ENCODE results near the gene UBA1. TPM values are rescaled to one million over a fixed set of nuclear protein-coding genes. Genes with fewer than 3 reads are reported as not detected.
A peak's percentile ranks its signal among the peaks of the same experiment; 100 is the strongest.

UBA1 gene
- polyA plus RNA-seq, 1 donor: 162 TPM

- no peak overlapping the region for H3K4me3 ChIP-seq (ENCODE audit: low read length)
- 100% methylated on average over 2 of the region's 5 CpGs for WGBS (ENCODE audit: insufficient coverage, low lambda C conversion rate)
- H3K36me3 ChIP-seq (ENCODE audit: control insufficient read depth, insufficient read depth, low read length): peaks cover 26% of the 10 kb centered on the region
- no peak for DNase-seq
- no peaks in the 10 kb centered on the region for H3K27me3 ChIP-seq (ENCODE audit: control insufficient read depth, insufficient read depth, low read length)
- no peak overlapping the region for H3K27ac ChIP-seq (ENCODE audit: low read length)
- H3K4me1 ChIP-seq (ENCODE audit: control insufficient read depth, insufficient read depth, low read length): peaks cover 4% of the 10 kb centered on the region
- H3K9me3 ChIP-seq (ENCODE audit: control insufficient read depth, low read depth, low read length): no peaks in the 10 kb centered on the region
These were observed 36.7 kb downstream of the UBA1 start for GRCh38 chrX:47230136-47230868.

- peaks cover 4% of the 10 kb centered on the region for H3K4me1 ChIP-seq (ENCODE audit: control insufficient read depth, insufficient read depth, low read length)
- no peak overlapping the region for H3K27ac ChIP-seq (ENCODE audit: low read length)
- H3K36me3 ChIP-seq (ENCODE audit: control insufficient read depth, insufficient read depth, low read length): peaks cover 17% of the 10 kb centered on the region
- WGBS (ENCODE audit: insufficient coverage, low lambda C conversion rate): no CpG with 5 or more reads among the region's 2 CpGs
- no peak for DNase-seq
- no peaks in the 10 kb centered on the region for H3K27me3 ChIP-seq (ENCODE audit: control insufficient read depth, insufficient read depth, low read length)
- H3K4me3 ChIP-seq (ENCODE audit: low read length): no peak overlapping the region
- no peaks in the 10 kb centered on the region for H3K9me3 ChIP-seq (ENCODE audit: control insufficient read depth, low read depth, low read length)
These were observed 37.5 kb downstream of the UBA1 start for GRCh38 chrX:47231167-47231566.

- Histone ChIP-seq H3K36me3 (ENCODE audit: control insufficient read depth, insufficient read depth, low read length) (peaks cover 6% of the 10 kb centered on the region), H3K4me3 (ENCODE audit: low read length) (peak overlapping the region; percentile 98), H3K4me1 (ENCODE audit: control insufficient read depth, insufficient read depth, low read length) (peaks cover 4% of the 10 kb centered on the region), H3K9me3 (ENCODE audit: control insufficient read depth, low read depth, low read length) (no peaks in the 10 kb centered on the region), H3K27me3 (ENCODE audit: control insufficient read depth, insufficient read depth, low read length) (no peaks in the 10 kb centered on the region), H3K27ac (ENCODE audit: low read length) (peak overlapping the region; percentile 100)
- no CpG with 5 or more reads among the region's 8 CpGs for WGBS (ENCODE audit: insufficient coverage, low lambda C conversion rate)
- DNase-seq: no peak
These were observed 38.7 kb downstream of the UBA1 start for GRCh38 chrX:47232197-47232802.

DNA sequence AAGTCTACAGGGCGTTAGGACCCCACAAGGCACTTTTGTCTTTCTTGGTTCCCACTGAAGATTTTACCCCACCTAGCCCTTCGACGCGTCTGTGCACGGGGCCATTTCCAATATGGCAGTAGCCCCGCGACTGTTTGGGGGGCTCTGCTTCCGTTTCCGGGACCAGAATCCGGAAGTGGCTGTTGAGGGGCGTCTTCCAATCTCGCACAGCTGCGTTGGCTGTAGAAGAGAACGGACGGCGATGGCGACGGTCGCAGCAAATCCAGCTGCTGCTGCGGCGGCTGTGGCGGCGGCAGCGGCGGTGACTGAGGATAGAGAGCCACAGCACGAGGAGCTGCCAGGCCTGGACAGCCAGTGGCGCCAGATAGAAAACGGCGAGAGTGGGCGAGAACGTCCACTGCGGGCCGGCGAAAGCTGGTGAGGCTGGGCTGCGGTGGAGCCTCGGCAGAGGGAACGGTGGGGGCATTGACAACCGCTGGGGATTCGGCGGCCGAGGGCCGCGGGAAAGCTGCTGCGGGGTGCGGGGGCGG lies 39.2 kb downstream of the UBA1 start, which contains the start of gene USP11:
Gene USP11 (plus strand): TSS at position 207 of the 530 bp plus-strand sequence. CDS start 35 bp downstream, at position 242.
- Histone ChIP-seq H3K4me3 (ENCODE audit: low read length) (peak within 1 kb of the TSS; percentile 98), H3K4me1 (ENCODE audit: control insufficient read depth, insufficient read depth, low read length) (peaks cover 4% of the 10 kb centered on the region), H3K36me3 (ENCODE audit: control insufficient read depth, insufficient read depth, low read length) (peaks cover 6% of the 10 kb centered on the region), H3K9me3 (ENCODE audit: control insufficient read depth, low read depth, low read length) (no peaks in the 10 kb centered on the region), H3K27ac (ENCODE audit: low read length) (peak within 1 kb of the TSS; percentile 100), H3K27me3 (ENCODE audit: control insufficient read depth, insufficient read depth, low read length) (no peaks in the 10 kb centered on the region)
- peak; percentile 40 to 57 for DNase-seq
- no CpG with 5 or more reads among the region's 46 CpGs for WGBS (ENCODE audit: insufficient coverage, low lambda C conversion rate)

GRCh38 chrX:47233333-47234113 lies 39.9 kb downstream of the UBA1 start:
- peak; percentile 94 to 97 for DNase-seq
- Histone ChIP-seq H3K27me3 (ENCODE audit: control insufficient read depth, insufficient read depth, low read length) (no peaks in the 10 kb centered on the region), H3K4me1 (ENCODE audit: control insufficient read depth, insufficient read depth, low read length) (peaks cover 4% of the 10 kb centered on the region), H3K9me3 (ENCODE audit: control insufficient read depth, low read depth, low read length) (no peaks in the 10 kb centered on the region), H3K27ac (ENCODE audit: low read length) (peak overlapping the region; percentile 100), H3K36me3 (ENCODE audit: control insufficient read depth, insufficient read depth, low read length) (peaks cover 4% of the 10 kb centered on the region), H3K4me3 (ENCODE audit: low read length) (peak overlapping the region; percentile 98)
- WGBS (ENCODE audit: insufficient coverage, low lambda C conversion rate): 0% methylated on average over 2 of the region's 51 CpGs

DNA sequence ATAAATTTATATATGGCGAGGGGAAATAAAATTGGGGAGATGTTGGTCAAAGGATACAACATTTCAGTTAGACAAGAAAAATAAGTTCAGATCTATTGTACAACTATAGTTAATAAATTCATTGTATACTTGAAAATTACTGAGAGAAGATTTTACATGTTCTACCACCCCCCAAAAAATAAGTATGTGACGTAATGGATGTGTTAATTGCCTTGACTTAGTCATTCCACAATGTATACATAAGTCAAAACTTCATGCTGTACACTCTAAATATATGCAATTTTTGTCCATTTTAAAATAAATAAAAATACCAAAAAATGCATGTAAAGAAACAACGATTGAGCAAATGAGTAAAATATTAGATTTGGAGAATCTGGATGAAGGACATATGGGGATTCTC lies 41.0 kb downstream of the UBA1 start:
- WGBS (ENCODE audit: insufficient coverage, low lambda C conversion rate): 100% methylated on average over 1 of the region's 3 CpGs
- H3K27ac ChIP-seq (ENCODE audit: low read length): peak overlapping the region; percentile 100
- no peaks in the 10 kb centered on the region for H3K27me3 ChIP-seq (ENCODE audit: control insufficient read depth, insufficient read depth, low read length)
- H3K36me3 ChIP-seq (ENCODE audit: control insufficient read depth, insufficient read depth, low read length): peaks cover under 1% of the 10 kb centered on the region
- H3K9me3 ChIP-seq (ENCODE audit: control insufficient read depth, low read depth, low read length): no peaks in the 10 kb centered on the region
- no peak for DNase-seq
- peak overlapping the region; percentile 98 for H3K4me3 ChIP-seq (ENCODE audit: low read length)
- peaks cover 4% of the 10 kb centered on the region for H3K4me1 ChIP-seq (ENCODE audit: control insufficient read depth, insufficient read depth, low read length)

DNA sequence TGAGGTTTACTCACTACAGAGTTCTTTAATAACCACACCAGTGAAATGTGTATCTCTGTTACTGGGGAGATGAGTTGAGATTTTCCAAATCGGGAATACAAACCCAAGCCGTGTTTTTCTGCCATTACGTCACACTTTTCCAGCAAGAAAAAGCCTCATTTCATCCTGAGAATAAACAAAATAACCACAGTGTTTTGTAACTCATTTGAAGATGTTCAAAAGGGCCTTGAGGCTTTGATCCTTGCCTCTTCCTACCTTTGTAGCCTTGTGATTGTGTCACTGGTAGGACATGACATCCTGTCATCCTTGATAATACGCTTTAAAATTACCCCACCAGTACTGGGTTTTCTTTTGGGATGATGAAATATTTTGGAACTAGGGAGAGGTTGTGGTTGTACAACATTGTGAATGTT lies 42.1 kb downstream of the UBA1 start:
- DNase-seq: no peak
- no peak overlapping the region for H3K27ac ChIP-seq (ENCODE audit: low read length)
- WGBS (ENCODE audit: insufficient coverage, low lambda C conversion rate): no CpG with 5 or more reads among the region's 4 CpGs

GRCh38 chrX:47239199-47239598 lies 45.6 kb downstream of the UBA1 start:
- Histone ChIP-seq H3K36me3 (ENCODE audit: control insufficient read depth, insufficient read depth, low read length) (peaks cover 38% of the 10 kb centered on the region), H3K4me1 (ENCODE audit: control insufficient read depth, insufficient read depth, low read length) (no peaks in the 10 kb centered on the region), H3K27ac (ENCODE audit: low read length) (no peak overlapping the region), H3K27me3 (ENCODE audit: control insufficient read depth, insufficient read depth, low read length) (no peaks in the 10 kb centered on the region), H3K4me3 (ENCODE audit: low read length) (no peak overlapping the region), H3K9me3 (ENCODE audit: control insufficient read depth, low read depth, low read length) (no peaks in the 10 kb centered on the region)
- DNase-seq: no peak
- WGBS (ENCODE audit: insufficient coverage, low lambda C conversion rate): no CpG with 5 or more reads among the region's 8 CpGs

More for the DNA sequence above, 42.1 kb downstream of the UBA1 start:
- no peaks in the 10 kb centered on the region for H3K9me3 ChIP-seq (ENCODE audit: control insufficient read depth, low read depth, low read length)
- peaks cover 11% of the 10 kb centered on the region for H3K36me3 ChIP-seq (ENCODE audit: control insufficient read depth, insufficient read depth, low read length)
- no peak overlapping the region for H3K4me3 ChIP-seq (ENCODE audit: low read length)
- H3K27me3 ChIP-seq (ENCODE audit: control insufficient read depth, insufficient read depth, low read length): no peaks in the 10 kb centered on the region
- H3K4me1 ChIP-seq (ENCODE audit: control insufficient read depth, insufficient read depth, low read length): peaks cover 4% of the 10 kb centered on the region

GRCh38 chrX:47239898-47240545 lies 46.4 kb downstream of the UBA1 start:
- WGBS (ENCODE audit: insufficient coverage, low lambda C conversion rate): no CpG with 5 or more reads among the region's 12 CpGs
- H3K4me3 ChIP-seq (ENCODE audit: low read length): no peak overlapping the region
- peaks cover 46% of the 10 kb centered on the region for H3K36me3 ChIP-seq (ENCODE audit: control insufficient read depth, insufficient read depth, low read length)
- no peaks in the 10 kb centered on the region for H3K27me3 ChIP-seq (ENCODE audit: control insufficient read depth, insufficient read depth, low read length)
- H3K9me3 ChIP-seq (ENCODE audit: control insufficient read depth, low read depth, low read length): no peaks in the 10 kb centered on the region
- H3K27ac ChIP-seq (ENCODE audit: low read length): no peak overlapping the region
- H3K4me1 ChIP-seq (ENCODE audit: control insufficient read depth, insufficient read depth, low read length): no peaks in the 10 kb centered on the region
- no peak for DNase-seq

DNA sequence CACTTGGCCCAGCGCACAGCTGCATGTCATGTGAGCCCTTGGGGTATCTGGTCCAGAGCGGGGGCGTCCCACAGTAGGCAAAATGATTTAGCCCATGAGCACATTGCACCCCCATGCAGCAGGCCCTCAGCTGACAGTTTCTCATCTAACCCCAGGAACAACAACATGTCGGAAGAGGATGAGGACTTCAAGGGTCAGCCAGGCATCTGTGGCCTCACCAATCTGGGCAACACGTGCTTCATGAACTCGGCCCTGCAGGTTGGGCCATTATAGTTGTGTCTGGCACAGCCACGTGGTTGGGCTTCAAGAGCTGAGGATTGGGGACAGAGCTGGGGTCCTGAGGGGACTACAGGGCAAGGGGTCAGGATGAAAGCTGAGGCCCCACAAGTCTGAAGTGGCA lies 47.0 kb downstream of the UBA1 start:
- Histone ChIP-seq H3K4me3 (ENCODE audit: low read length) (no peak overlapping the region), H3K4me1 (ENCODE audit: control insufficient read depth, insufficient read depth, low read length) (no peaks in the 10 kb centered on the region), H3K27ac (ENCODE audit: low read length) (no peak overlapping the region), H3K9me3 (ENCODE audit: control insufficient read depth, low read depth, low read length) (no peaks in the 10 kb centered on the region), H3K36me3 (ENCODE audit: control insufficient read depth, insufficient read depth, low read length) (peaks cover 51% of the 10 kb centered on the region), H3K27me3 (ENCODE audit: control insufficient read depth, insufficient read depth, low read length) (no peaks in the 10 kb centered on the region)
- no peak for DNase-seq
- no CpG with 5 or more reads among the region's 7 CpGs for WGBS (ENCODE audit: insufficient coverage, low lambda C conversion rate)
